Lower leg skin (tissue), 4 donors: ENCODE data around the gene ROBO1. TPM values are rescaled to one million over a fixed set of nuclear protein-coding genes. Genes with fewer than 3 reads are reported as not detected.

Experiments
- DNase-seq, 2 donors: peaks; one replicate each; pipeline ENCODE4 v3.0.0-alpha.2; 2019; ENCODE audit warnings: low spot score in 2 of 2
- H3K4me3 ChIP-seq: fragments of 200-600 bp; sonication (generic); 2 replicates; pipeline ENCODE4 v1.5.1; 2017; ENCODE audit warnings: mild to moderate bottlenecking, low read depth; ENCODE audit not compliant: poor library complexity, severe bottlenecking
- CTCF ChIP-seq, 3 donors: fragments of 450-650 bp; IDR thresholded peaks; one replicate each; pipeline ENCODE4 v1.5.1; 2016; ENCODE audit warnings: antibody characterized with exemption in 3 of 3, mild to moderate bottlenecking in 3 of 3, moderate library complexity in 2 of 3
- POLR2A ChIP-seq, 2 donors: fragments of 450-650 bp; IDR thresholded peaks; one replicate each; pipeline ENCODE4 v1.6.1; 2016 to 2017; ENCODE audit warnings: antibody characterized with exemption in 2 of 2, mild to moderate bottlenecking in 1 of 2, moderate library complexity in 1 of 2
- WGBS, 2 donors: methylation state at CpG; one replicate each; pipeline ENCODE4 v1.1.5; 2018; 5-methylcytosine and 5-hydroxymethylcytosine counted together
- intact Hi-C: fragments of 100-400 bp; cut with DNase I; formaldehyde crosslinking; loops from one replicate; pipeline ENCODE4 v1.15.0; 2023; ENCODE audit warnings: low total_unique reads
- total RNA-seq, 4 donors: library from RNA; depleted of rRNA; stranded (reverse); fragments of >200 nt; gene quantifications; one replicate each; pipeline ENCODE4 v1.1.0, GENCODE V29; 2016

The ROBO1 gene
- total RNA-seq, 4 donors from 2014 or later, result 26.3 to 60.0 (median 51.0) TPM

GRCh38 chr3:79670178-79670577 is 97.6 kb downstream of the ROBO1 start:
- intact Hi-C loops, result no loop called here
- no peak for DNase-seq
- no peak overlapping the region for H3K4me3 ChIP-seq
- TF ChIP-seq POLR2A (IDR thresholded peaks at IDR 0.05) (no peak), CTCF (IDR thresholded peaks at IDR 0.05) (no peak)
- WGBS, 2 donors, result 73 to 74% methylated on average over 3 of the region's 3 CpGs

GRCh38 chr3:79664455-79664854 is 103.3 kb downstream of the ROBO1 start:
- H3K4me3 ChIP-seq, result no peak overlapping the region
- intact Hi-C loops, result no loop called here
- TF ChIP-seq POLR2A (IDR thresholded peaks at IDR 0.05), result no peak
- TF ChIP-seq CTCF (IDR thresholded peaks at IDR 0.05), result no peak
- 75 to 87% methylated on average over 7 of the region's 7 CpGs for WGBS, 2 donors
- no peak for DNase-seq

DNA sequence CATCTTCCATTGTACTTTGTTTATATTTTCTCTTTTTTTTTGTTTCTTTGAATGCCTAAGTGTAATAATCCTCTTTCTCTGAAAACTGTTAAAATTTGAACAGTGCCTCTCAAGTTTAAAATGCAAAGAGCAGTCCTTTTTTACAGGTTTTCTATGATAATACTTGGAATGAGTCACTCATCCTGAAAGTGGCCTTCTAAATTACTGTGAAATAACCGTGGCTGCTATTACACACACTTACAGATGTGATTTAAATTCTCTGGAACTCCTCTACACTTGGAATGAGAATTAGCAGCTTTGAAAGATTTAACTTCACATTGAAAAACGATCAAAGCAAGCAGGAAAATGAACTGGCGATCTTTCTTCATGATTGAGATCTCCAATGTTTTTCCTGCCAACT is 105.9 kb downstream of the ROBO1 start:
- intact Hi-C loops, result no loop called here
- H3K4me3 ChIP-seq, result no peak overlapping the region
- WGBS, 2 donors, result 20% methylated on average over 3 of the region's 3 CpGs
- DNase-seq, result no peak
- no peak for TF ChIP-seq CTCF (IDR thresholded peaks at IDR 0.05)
- TF ChIP-seq POLR2A (IDR thresholded peaks at IDR 0.05), result no peak

DNA sequence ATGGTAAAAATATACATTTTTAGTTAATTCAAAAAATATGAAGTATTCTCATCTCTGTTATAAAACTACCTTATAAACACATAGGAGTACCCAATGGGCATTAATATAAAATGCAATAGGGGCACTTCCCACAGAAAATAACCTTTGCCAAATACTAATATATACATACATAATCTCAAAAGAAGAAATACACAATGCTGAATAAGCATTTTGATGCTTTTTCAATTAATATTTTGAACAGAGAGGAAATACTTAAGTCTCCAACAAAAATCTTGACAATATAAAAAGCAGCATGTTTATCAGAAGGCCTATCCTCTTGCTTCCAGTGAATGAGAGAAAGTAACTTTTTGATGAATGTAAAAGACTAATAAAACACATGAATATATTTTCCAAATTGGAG is 110.7 kb downstream of the ROBO1 start:
- no peak for TF ChIP-seq CTCF (IDR thresholded peaks at IDR 0.05)
- no peak for TF ChIP-seq POLR2A (IDR thresholded peaks at IDR 0.05)
- H3K4me3 ChIP-seq, result no peak overlapping the region
- intact Hi-C loops, result no loop called here
- DNase-seq, result no peak

GRCh38 chr3:79654019-79654418 is 113.8 kb downstream of the ROBO1 start:
- TF ChIP-seq CTCF (IDR thresholded peaks at IDR 0.05), result no peak
- no peak for TF ChIP-seq POLR2A (IDR thresholded peaks at IDR 0.05)
- DNase-seq, result no peak
- H3K4me3 ChIP-seq, result no peak overlapping the region
- WGBS, 2 donors, result 58% methylated on average over 3 of the region's 3 CpGs
- intact Hi-C loops, result no loop called here

DNA sequence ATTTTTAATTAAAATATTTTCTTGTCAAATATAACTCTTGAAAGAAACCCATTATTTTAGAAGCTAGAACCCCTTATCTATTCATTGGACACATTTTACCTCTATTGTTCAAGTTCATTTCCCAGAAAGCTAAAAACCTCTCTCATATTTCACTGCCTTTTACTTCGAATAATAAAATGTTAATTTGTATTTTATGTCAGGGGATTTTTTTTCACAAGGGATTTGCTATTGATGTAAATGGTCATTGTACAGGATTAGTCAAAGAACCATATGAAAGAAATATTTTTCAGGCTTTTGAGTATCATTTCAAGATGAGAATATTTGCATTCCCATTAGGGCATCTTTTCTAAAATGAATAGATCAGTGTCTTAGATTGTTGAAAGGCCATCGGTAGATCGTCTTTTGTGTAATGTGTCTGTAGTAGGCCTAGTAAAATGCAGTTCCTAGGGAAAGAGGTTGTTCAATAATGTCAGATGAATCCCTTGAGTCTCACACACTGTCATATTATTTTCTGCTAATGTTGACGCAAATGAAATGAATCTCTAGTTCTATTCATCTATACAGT is 114.5 kb downstream of the ROBO1 start:
- no peak for DNase-seq
- WGBS, 2 donors, result 77 to 79% methylated on average over 4 of the region's 4 CpGs
- intact Hi-C loops, result no loop called here
- TF ChIP-seq CTCF (IDR thresholded peaks at IDR 0.05) (no peak), POLR2A (IDR thresholded peaks at IDR 0.05) (no peak)
- H3K4me3 ChIP-seq, result no peak overlapping the region
